Neural progenitor cell (in vitro differentiated cells): ENCODE data around the gene GUCY2D. TPM values are rescaled to one million over a fixed set of nuclear protein-coding genes. Genes with fewer than 3 reads are reported as not detected.

ENCODE experiments used
- DNase-seq: peaks from one replicate; pipeline ENCODE4 v3.0.0-alpha.2; 2016; ENCODE audit warnings: low spot score
- H2AFZ ChIP-seq: fragments of 200-600 bp; sonication (generic); replicated peaks from 2 replicates; pipeline ENCODE4 v1.6.1; 2016; ENCODE audit warnings: antibody characterized with exemption
- H3F3A ChIP-seq: fragments of 200-600 bp; sonication (generic); 2 replicates; pipeline ENCODE4 v1.6.1; 2016; ENCODE audit warnings: antibody characterized with exemption, low read depth
- H3K27ac ChIP-seq: fragments of 200-600 bp; sonication (generic); 2 replicates; pipeline ENCODE4 v1.5.1; 2016; ENCODE audit warnings: mild to moderate bottlenecking
- H3K27me3 ChIP-seq: fragments of 200-600 bp; sonication (generic); 2 replicates; pipeline ENCODE4 v1.6.1; 2016; ENCODE audit warnings: mild to moderate bottlenecking, moderate library complexity
- H3K36me3 ChIP-seq: fragments of 200-600 bp; sonication (generic); 2 replicates; pipeline ENCODE4 v1.5.1; 2016
- H3K4me1 ChIP-seq: fragments of 200-600 bp; sonication (generic); 2 replicates; pipeline ENCODE4 v1.6.1; 2016; ENCODE audit warnings: mixed run types
- H3K4me2 ChIP-seq: fragments of 200-600 bp; sonication (generic); 2 replicates; pipeline ENCODE4 v1.6.1; 2016
- H3K4me3 ChIP-seq: fragments of 200-600 bp; sonication (generic); 2 replicates; pipeline ENCODE4 v1.5.1; 2016
- H3K79me2 ChIP-seq: fragments of 200-600 bp; sonication (generic); 2 replicates; pipeline ENCODE4 v1.6.1; 2016; ENCODE audit warnings: low read depth
- H3K9ac ChIP-seq: fragments of 200-600 bp; sonication (generic); 2 replicates; pipeline ENCODE4 v1.6.1; 2016
- H3K9me3 ChIP-seq: fragments of 200-600 bp; sonication (generic); 2 replicates; pipeline ENCODE4 v1.5.1; 2016; ENCODE audit warnings: low read depth
- H4K20me1 ChIP-seq: fragments of 200-600 bp; sonication (generic); 2 replicates; pipeline ENCODE4 v1.6.1; 2016; ENCODE audit warnings: low read depth
- H3K27ac Mint-ChIP-seq: 3 replicates; pipeline ENCODE4 v1.8.0; 2021; ENCODE audit warnings: mixed read lengths
- H3K27me3 Mint-ChIP-seq: 2 replicates; pipeline ENCODE4 v1.8.0; 2022; ENCODE audit warnings: low read depth, mild to moderate bottlenecking, inconsistent platforms, moderate library complexity, mixed read lengths; ENCODE audit not compliant: insufficient read depth
- H3K36me3 Mint-ChIP-seq: 3 replicates; pipeline ENCODE4 v1.8.0; 2021; ENCODE audit warnings: mixed read lengths
- H3K4me1 Mint-ChIP-seq: 3 replicates; pipeline ENCODE4 v1.8.0; 2021; ENCODE audit warnings: mixed read lengths
- H3K4me3 Mint-ChIP-seq: 3 replicates; pipeline ENCODE4 v1.8.0; 2021; ENCODE audit warnings: mild to moderate bottlenecking, moderate library complexity, mixed read lengths
- H3K9me3 Mint-ChIP-seq: 3 replicates; pipeline ENCODE4 v1.8.0; 2020; ENCODE audit warnings: mixed read lengths
- CTCF ChIP-seq: fragments of 200-600 bp; sonication (generic); IDR thresholded peaks from 2 replicates; pipeline ENCODE4 v1.5.1; 2017; ENCODE audit warnings: antibody characterized with exemption, mild to moderate bottlenecking
- EZH2 ChIP-seq: fragments of 200-600 bp; sonication (generic); IDR thresholded peaks from 2 replicates; pipeline ENCODE4 v1.6.1; 2017; ENCODE audit warnings: antibody characterized with exemption, mild to moderate bottlenecking, moderate library complexity
- EZH2phosphoT487 ChIP-seq: fragments of 200-600 bp; sonication (generic); IDR thresholded peaks from 2 replicates; pipeline ENCODE4 v1.6.1; 2017; ENCODE audit warnings: antibody characterized with exemption
- total RNA-seq: library from RNA; depleted of rRNA; stranded (reverse); fragments of >200 nt; gene quantifications from 2 replicates; pipeline ENCODE4 v1.2.3, GENCODE V29; 2015; ENCODE audit warnings: low replicate concordance

GUCY2D gene
- total RNA-seq, 1 donor from 2014 or later = not detected

DNA sequence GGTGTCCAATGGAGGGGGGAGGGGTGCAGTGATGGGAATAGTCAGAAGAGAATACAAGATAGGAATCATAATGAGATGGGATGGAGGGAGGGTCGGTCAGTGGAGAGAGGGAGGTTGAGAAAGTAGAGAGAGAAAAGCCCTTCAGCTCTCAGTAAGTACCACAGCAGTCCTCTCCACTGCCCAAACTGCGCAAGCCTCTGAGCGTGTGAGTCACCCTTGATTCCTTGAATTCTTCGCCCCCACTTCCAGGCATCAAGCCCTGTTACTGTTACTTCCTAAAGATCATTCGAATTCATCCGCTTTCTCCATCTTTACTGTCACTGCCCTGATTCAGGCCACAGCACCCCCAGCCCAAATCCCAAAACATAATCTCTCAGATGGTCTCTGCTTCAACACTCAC lies 2.5 kb downstream of the GUCY2D start:
- no peak for TF ChIP-seq CTCF
- no peak for TF ChIP-seq EZH2phosphoT487
- H3K4me3 Mint-ChIP-seq = peak overlapping the region; percentile 36
- no peaks in the 10 kb centered on the region for H3K36me3 Mint-ChIP-seq
- Histone ChIP-seq H3K4me2 (no peak overlapping the region), H3K27me3 (peaks cover 61% of the 10 kb centered on the region), H3K9ac (no peak overlapping the region), H3K9me3 (no peaks in the 10 kb centered on the region), H3F3A (peaks cover 16% of the 10 kb centered on the region), H3K4me1 (peaks cover 10% of the 10 kb centered on the region), H4K20me1 (no peaks in the 10 kb centered on the region), H3K4me3 (no peak overlapping the region), H2AFZ (no peak overlapping the region), H3K36me3 (no peaks in the 10 kb centered on the region), H3K27ac (no peak overlapping the region), H3K79me2 (no peaks in the 10 kb centered on the region)
- peaks cover 46% of the 10 kb centered on the region for H3K27me3 Mint-ChIP-seq
- H3K4me1 Mint-ChIP-seq = peaks cover 5% of the 10 kb centered on the region
- H3K27ac Mint-ChIP-seq = peak overlapping the region; percentile 4
- no peak for DNase-seq
- H3K9me3 Mint-ChIP-seq = peaks cover 5% of the 10 kb centered on the region

DNA sequence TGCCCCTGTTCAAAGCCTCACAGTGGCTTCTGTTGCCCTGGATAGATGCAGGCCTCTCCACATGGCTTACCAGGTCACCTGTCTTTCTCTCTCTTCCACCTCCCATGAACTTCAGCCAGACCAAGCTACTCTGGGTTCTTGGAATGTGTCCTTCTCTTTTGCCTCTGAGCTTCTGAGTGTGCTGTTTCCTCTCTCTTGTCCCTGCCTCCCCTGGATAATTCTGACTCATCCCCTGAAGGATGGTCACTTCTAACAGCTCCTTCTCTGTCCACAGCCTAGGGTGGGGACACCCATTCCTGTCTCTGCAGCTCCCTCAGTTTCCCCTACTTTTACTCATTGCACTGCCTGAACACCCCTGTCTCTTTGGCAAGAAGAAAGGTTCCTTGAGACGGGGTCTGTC lies 2.9 kb downstream of the GUCY2D start:
- H4K20me1 ChIP-seq = no peaks in the 10 kb centered on the region
- H3K79me2 ChIP-seq = no peaks in the 10 kb centered on the region
- H3K36me3 ChIP-seq = no peaks in the 10 kb centered on the region
- peaks cover 10% of the 10 kb centered on the region for H3K4me1 ChIP-seq
- no peak overlapping the region for H3K27ac Mint-ChIP-seq
- H3K27me3 Mint-ChIP-seq = peaks cover 46% of the 10 kb centered on the region
- no peak overlapping the region for H3K4me3 ChIP-seq
- H3K4me3 Mint-ChIP-seq = peak overlapping the region; percentile 36
- H3F3A ChIP-seq = peaks cover 16% of the 10 kb centered on the region
- no peak overlapping the region for H3K27ac ChIP-seq
- peaks cover 56% of the 10 kb centered on the region for H3K27me3 ChIP-seq
- no peak for TF ChIP-seq CTCF
- no peak for TF ChIP-seq EZH2
- TF ChIP-seq EZH2phosphoT487 = no peak
- H3K9me3 Mint-ChIP-seq = peaks cover 5% of the 10 kb centered on the region
- DNase-seq = no peak
- no peaks in the 10 kb centered on the region for H3K9me3 ChIP-seq
- no peak overlapping the region for H3K4me2 ChIP-seq
- no peak overlapping the region for H3K9ac ChIP-seq
- H2AFZ ChIP-seq = no peak overlapping the region
- H3K36me3 Mint-ChIP-seq = no peaks in the 10 kb centered on the region
- H3K4me1 Mint-ChIP-seq = peaks cover 5% of the 10 kb centered on the region

DNA sequence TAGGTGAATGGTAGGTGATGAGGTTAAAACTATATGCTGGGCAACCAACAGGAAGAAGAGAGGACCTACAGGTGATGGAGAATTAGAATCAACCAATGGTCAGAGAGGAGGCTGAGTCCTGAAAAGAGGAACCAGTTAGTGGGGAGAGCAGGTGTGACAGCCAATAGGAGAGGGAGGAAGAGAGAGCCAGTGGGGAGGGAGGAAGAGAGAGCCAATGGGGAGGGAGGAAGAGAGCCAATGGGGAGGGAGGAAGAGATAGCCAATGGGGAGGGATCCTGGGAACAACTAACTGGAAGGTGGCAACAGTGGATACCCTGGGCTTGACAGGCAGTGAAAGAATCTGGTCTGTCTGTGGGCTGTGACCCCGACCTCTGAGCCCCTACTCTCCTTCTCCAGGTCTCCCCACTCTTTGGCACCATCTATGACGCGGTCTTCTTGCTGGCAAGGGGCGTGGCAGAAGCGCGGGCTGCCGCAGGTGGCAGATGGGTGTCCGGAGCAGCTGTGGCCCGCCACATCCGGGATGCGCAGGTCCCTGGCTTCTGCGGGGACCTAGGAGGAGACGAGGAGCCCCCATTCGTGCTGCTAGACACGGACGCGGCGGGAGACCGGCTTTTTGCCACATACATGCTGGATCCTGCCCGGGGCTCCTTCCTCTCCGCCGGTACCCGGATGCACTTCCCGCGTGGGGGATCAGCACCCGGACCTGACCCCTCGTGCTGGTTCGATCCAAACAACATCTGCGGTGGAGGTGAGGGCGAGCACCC lies 3.7 kb downstream of the GUCY2D start:
- Histone ChIP-seq H2AFZ (no peak overlapping the region), H3K4me3 (no peak overlapping the region), H3K27me3 (peaks cover 52% of the 10 kb centered on the region), H3K4me2 (no peak overlapping the region), H3K36me3 (no peaks in the 10 kb centered on the region), H4K20me1 (no peaks in the 10 kb centered on the region), H3K9me3 (no peaks in the 10 kb centered on the region), H3K4me1 (peaks cover 10% of the 10 kb centered on the region), H3K79me2 (no peaks in the 10 kb centered on the region), H3K9ac (no peak overlapping the region), H3F3A (peaks cover 16% of the 10 kb centered on the region), H3K27ac (no peak overlapping the region)
- Mint-ChIP-seq H3K27ac (no peak overlapping the region), H3K4me1 (peaks cover 5% of the 10 kb centered on the region), H3K9me3 (peaks cover 1% of the 10 kb centered on the region), H3K27me3 (peaks cover 42% of the 10 kb centered on the region), H3K36me3 (no peaks in the 10 kb centered on the region), H3K4me3 (no peak overlapping the region)
- TF ChIP-seq EZH2 (no peak), CTCF (no peak), EZH2phosphoT487 (no peak)
- no peak for DNase-seq
